ENCODE data around the gene WIF1. TPM values are rescaled to one million over a fixed set of nuclear protein-coding genes. Genes with fewer than 3 reads are reported as not detected.
A peak's percentile ranks its signal among the peaks of the same experiment; 100 is the strongest.

The WIF1 gene
- total and polyA plus RNA-seq, 2 donors (not counting 1 experiment from before 2014, with no cell fraction given) = under 0.01 to 0.02 TPM

DNA sequence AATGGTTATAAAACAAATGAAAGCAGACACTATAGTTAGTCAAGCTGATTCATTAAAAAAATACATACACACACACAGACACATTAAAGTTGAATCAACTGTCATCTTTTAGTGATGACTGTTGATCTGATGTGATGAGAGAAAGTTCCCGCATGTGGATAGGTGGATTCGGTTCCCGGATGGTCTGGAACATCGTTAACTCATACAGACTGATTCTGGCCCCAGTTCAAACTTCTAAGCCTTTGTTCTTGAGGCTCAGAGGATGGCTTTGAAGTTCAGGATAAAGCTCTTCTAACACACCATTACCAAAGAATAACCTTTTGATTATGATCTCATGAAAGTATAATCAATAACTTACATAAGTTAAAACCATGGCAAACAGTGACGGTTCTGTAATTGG, 27.5 kb downstream of the WIF1 start:
- Histone ChIP-seq H3K27ac (ENCODE audit: insufficient read depth, low read length) (no peak overlapping the region), H3K36me3 (ENCODE audit: control insufficient read depth, insufficient read depth, low read length) (no peaks in the 10 kb centered on the region), H3K79me2 (ENCODE audit: control insufficient read depth, insufficient read depth, low read length) (no peaks in the 10 kb centered on the region), H3K4me3 (replicated peaks in 1 of 4; ENCODE audit: control extremely low read depth in 1 of 4, insufficient read depth in 1 of 4, low read depth in 3 of 4, low read length in 4 of 4) (no peak overlapping the region), H2AFZ (ENCODE audit: low read length) (no peak overlapping the region), H4K20me1 (ENCODE audit: control insufficient read depth, extremely low read depth, insufficient read depth, low read length) (no peaks in the 10 kb centered on the region), H3K9ac (ENCODE audit: insufficient read depth, low read length) (no peak overlapping the region), H3K27me3 (ENCODE audit: control insufficient read depth, insufficient read depth, low read length) (no peaks in the 10 kb centered on the region), H3K4me2 (ENCODE audit: extremely low read depth, insufficient read depth, low read length) (no peak overlapping the region), H3K4me1 (ENCODE audit: control insufficient read depth, extremely low read depth, insufficient read depth, low read length) (no peaks in the 10 kb centered on the region), H3K9me3 (ENCODE audit: control insufficient read depth, insufficient read depth, low read depth, low read length) (no peaks in the 10 kb centered on the region)
- peak in 1 of 2 donors; percentile 3 for DNase-seq (ENCODE audit: low read depth in 2 of 2)
- no peak for TF ChIP-seq EZH2 (IDR thresholded peaks at IDR 0.05; ENCODE audit: low read length, missing control alignments)
- TF ChIP-seq, protein P1, sequence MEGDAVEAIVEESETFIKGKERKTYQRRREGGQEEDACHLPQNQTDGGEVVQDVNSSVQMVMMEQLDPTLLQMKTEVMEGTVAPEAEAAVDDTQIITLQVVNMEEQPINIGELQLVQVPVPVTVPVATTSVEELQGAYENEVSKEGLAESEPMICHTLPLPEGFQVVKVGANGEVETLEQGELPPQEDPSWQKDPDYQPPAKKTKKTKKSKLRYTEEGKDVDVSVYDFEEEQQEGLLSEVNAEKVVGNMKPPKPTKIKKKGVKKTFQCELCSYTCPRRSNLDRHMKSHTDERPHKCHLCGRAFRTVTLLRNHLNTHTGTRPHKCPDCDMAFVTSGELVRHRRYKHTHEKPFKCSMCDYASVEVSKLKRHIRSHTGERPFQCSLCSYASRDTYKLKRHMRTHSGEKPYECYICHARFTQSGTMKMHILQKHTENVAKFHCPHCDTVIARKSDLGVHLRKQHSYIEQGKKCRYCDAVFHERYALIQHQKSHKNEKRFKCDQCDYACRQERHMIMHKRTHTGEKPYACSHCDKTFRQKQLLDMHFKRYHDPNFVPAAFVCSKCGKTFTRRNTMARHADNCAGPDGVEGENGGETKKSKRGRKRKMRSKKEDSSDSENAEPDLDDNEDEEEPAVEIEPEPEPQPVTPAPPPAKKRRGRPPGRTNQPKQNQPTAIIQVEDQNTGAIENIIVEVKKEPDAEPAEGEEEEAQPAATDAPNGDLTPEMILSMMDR (conservative IDR thresholded peaks at IDR 0.05 in 1 of 2, IDR thresholded peaks at IDR 0.05 in 1 of 2; ENCODE audit: low read depth in 1 of 2, low read length in 2 of 2) = no peak

GRCh38 chr12:65090461-65090860, 30.6 kb downstream of the WIF1 start:
- H3K9me3 ChIP-seq (ENCODE audit: control insufficient read depth, insufficient read depth, low read depth, low read length) = no peaks in the 10 kb centered on the region
- H3K4me2 ChIP-seq (ENCODE audit: extremely low read depth, insufficient read depth, low read length) = no peak overlapping the region
- no peak overlapping the region for H3K4me3 ChIP-seq (replicated peaks in 1 of 4; ENCODE audit: control extremely low read depth in 1 of 4, insufficient read depth in 1 of 4, low read depth in 3 of 4, low read length in 4 of 4)
- DNase-seq (ENCODE audit: low read depth in 2 of 2) = no peak
- H4K20me1 ChIP-seq (ENCODE audit: control insufficient read depth, extremely low read depth, insufficient read depth, low read length) = no peaks in the 10 kb centered on the region
- no peak overlapping the region for H2AFZ ChIP-seq (ENCODE audit: low read length)
- TF ChIP-seq EZH2 (IDR thresholded peaks at IDR 0.05; ENCODE audit: low read length, missing control alignments) = no peak
- TF ChIP-seq, protein P1 (conservative IDR thresholded peaks at IDR 0.05 in 1 of 2, IDR thresholded peaks at IDR 0.05 in 1 of 2; ENCODE audit: low read depth in 1 of 2, low read length in 2 of 2) = no peak
- no peak overlapping the region for H3K9ac ChIP-seq (ENCODE audit: insufficient read depth, low read length)
- H3K79me2 ChIP-seq (ENCODE audit: control insufficient read depth, insufficient read depth, low read length) = no peaks in the 10 kb centered on the region
- H3K4me1 ChIP-seq (ENCODE audit: control insufficient read depth, extremely low read depth, insufficient read depth, low read length) = no peaks in the 10 kb centered on the region
- H3K36me3 ChIP-seq (ENCODE audit: control insufficient read depth, insufficient read depth, low read length) = no peaks in the 10 kb centered on the region
- peaks cover 3% of the 10 kb centered on the region for H3K27me3 ChIP-seq (ENCODE audit: control insufficient read depth, insufficient read depth, low read length)
- no peak overlapping the region for H3K27ac ChIP-seq (ENCODE audit: insufficient read depth, low read length)

DNA sequence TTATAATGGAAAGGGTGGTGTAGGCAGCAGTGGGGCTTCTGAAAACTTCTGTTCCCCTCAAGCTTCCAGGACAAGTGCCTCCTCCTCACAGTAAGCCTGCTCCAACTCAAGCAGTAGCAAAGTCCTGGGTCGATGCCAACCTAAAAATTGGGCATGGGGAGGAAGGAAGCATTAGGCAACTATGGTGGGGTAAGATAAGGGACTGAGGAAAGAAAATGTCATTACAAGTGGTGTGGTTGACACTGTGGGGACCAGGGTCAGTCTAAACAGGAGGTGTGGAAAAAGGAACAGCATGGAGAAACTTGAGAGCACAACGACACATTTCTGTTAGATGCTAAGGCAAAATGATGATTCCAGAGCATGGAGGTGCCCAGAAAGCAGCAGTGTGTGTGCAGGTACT, 34.9 kb downstream of the WIF1 start:
- Histone ChIP-seq H3K4me1 (ENCODE audit: control insufficient read depth, extremely low read depth, insufficient read depth, low read length) (no peaks in the 10 kb centered on the region), H3K4me2 (ENCODE audit: extremely low read depth, insufficient read depth, low read length) (no peak overlapping the region), H3K27ac (ENCODE audit: insufficient read depth, low read length) (no peak overlapping the region), H3K9me3 (ENCODE audit: control insufficient read depth, insufficient read depth, low read depth, low read length) (no peaks in the 10 kb centered on the region), H3K4me3 (replicated peaks in 1 of 4; ENCODE audit: control extremely low read depth in 1 of 4, insufficient read depth in 1 of 4, low read depth in 3 of 4, low read length in 4 of 4) (no peak overlapping the region), H4K20me1 (ENCODE audit: control insufficient read depth, extremely low read depth, insufficient read depth, low read length) (no peaks in the 10 kb centered on the region), H3K36me3 (ENCODE audit: control insufficient read depth, insufficient read depth, low read length) (no peaks in the 10 kb centered on the region), H3K27me3 (ENCODE audit: control insufficient read depth, insufficient read depth, low read length) (peaks cover 3% of the 10 kb centered on the region), H2AFZ (ENCODE audit: low read length) (no peak overlapping the region), H3K79me2 (ENCODE audit: control insufficient read depth, insufficient read depth, low read length) (no peaks in the 10 kb centered on the region), H3K9ac (ENCODE audit: insufficient read depth, low read length) (no peak overlapping the region)
- DNase-seq (ENCODE audit: low read depth in 2 of 2) = no peak
- TF ChIP-seq, protein P1 (conservative IDR thresholded peaks at IDR 0.05 in 1 of 2, IDR thresholded peaks at IDR 0.05 in 1 of 2; ENCODE audit: low read depth in 1 of 2, low read length in 2 of 2) = no peak
- no peak for TF ChIP-seq EZH2 (IDR thresholded peaks at IDR 0.05; ENCODE audit: low read length, missing control alignments)

Measured in fibroblast of lung (primary cell).